ENCODE data around the gene ACOT7. TPM values are rescaled to one million over a fixed set of nuclear protein-coding genes. Genes with fewer than 3 reads are reported as not detected.

The ACOT7 gene
- total and polyA plus RNA-seq, 10 donors: 10.6 to 31.5 (median 20.3) TPM

DNA sequence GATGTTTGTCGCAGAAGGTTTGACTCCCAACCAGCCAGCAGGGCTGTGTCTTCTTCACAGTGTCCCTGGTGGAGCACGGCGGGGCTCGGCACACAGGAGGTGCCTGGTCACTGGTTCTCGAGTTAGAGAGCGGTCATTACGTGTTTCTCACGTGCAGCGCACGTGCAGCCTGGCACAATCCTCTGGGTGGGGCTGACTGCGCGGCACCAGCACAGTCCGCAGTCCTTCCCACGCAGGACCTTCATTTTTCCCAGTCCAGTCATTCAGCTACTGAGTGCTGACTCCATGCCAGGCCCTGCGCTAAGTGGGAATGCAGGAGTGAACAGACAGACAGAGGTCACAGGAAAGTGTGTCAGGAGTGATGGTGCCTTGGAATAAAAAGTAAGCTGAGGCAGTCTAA, 86.5 kb downstream of the ACOT7 start:
- Histone ChIP-seq H3K4me1 (no peaks in the 10 kb centered on the region), H3K9me3 (peaks cover 0 to 6% (median 0%) of the 10 kb centered on the region in 8 donors), H3K4me3 (no peak overlapping the region), H3K36me3 (no peaks in the 10 kb centered on the region), H3K27me3 (replicated peaks in 1 of 7) (no peaks in the 10 kb centered on the region), H3K27ac (no peak overlapping the region)
- WGBS, 5 donors: 94 to 98% (median 96%) methylated on average over 15 of the region's 15 CpGs
- intact Hi-C loops (cut with DNase I; ENCODE audit: low total_unique reads): no loop called here
- DNase-seq: no peak
- TF ChIP-seq, protein P1, sequence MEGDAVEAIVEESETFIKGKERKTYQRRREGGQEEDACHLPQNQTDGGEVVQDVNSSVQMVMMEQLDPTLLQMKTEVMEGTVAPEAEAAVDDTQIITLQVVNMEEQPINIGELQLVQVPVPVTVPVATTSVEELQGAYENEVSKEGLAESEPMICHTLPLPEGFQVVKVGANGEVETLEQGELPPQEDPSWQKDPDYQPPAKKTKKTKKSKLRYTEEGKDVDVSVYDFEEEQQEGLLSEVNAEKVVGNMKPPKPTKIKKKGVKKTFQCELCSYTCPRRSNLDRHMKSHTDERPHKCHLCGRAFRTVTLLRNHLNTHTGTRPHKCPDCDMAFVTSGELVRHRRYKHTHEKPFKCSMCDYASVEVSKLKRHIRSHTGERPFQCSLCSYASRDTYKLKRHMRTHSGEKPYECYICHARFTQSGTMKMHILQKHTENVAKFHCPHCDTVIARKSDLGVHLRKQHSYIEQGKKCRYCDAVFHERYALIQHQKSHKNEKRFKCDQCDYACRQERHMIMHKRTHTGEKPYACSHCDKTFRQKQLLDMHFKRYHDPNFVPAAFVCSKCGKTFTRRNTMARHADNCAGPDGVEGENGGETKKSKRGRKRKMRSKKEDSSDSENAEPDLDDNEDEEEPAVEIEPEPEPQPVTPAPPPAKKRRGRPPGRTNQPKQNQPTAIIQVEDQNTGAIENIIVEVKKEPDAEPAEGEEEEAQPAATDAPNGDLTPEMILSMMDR (IDR thresholded peaks at IDR 0.05 in 8 of 11, conservative IDR thresholded peaks at IDR 0.05 in 3 of 11): no peak
- TF ChIP-seq POLR2AphosphoS5 (IDR thresholded peaks at IDR 0.05): no peak
- no peak for TF ChIP-seq POLR2A (IDR thresholded peaks at IDR 0.05)

DNA sequence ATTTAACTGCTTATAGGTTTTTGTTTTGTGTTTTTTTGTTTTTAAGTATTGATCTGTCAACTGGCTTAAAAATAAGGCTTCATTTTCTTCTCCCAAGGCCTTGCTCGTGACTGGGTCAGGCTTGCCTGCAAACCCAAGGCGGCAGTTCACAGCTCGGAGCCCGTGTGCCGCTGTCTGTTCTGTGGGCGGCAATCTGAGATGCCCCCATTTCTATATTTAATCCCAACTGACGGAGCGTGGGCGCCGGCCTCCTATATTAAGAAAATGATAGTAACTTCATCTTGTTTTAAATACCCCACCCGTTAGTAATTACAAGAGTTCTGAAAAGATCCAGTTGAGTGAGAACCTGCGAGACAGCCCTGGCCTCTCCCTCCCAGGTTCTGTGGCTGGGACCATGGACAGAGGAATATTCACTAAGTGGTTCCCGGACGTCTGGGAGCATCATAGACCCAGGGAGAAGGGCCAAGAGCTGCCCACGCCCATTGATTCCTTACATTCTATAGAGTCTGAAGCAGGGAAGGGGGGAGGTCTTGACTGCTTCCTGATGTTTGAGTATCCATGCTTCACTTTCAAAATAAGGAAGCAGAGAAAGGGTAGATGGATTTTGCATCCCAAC, 90.1 kb downstream of the ACOT7 start:
- DNase-seq: no peak
- Histone ChIP-seq H3K4me1 (no peaks in the 10 kb centered on the region), H3K9me3 (peaks cover 0 to 6% (median 0%) of the 10 kb centered on the region in 8 donors), H3K4me3 (no peak overlapping the region), H3K27ac (no peak overlapping the region), H3K27me3 (replicated peaks in 1 of 7) (no peaks in the 10 kb centered on the region), H3K36me3 (no peaks in the 10 kb centered on the region)
- 87 to 96% (median 91%) methylated on average over 13 to 15 of the region's 15 CpGs for WGBS, 5 donors
- intact Hi-C loops (cut with DNase I; ENCODE audit: low total_unique reads): no loop called here
- TF ChIP-seq POLR2A (IDR thresholded peaks at IDR 0.05) (no peak), POLR2AphosphoS5 (IDR thresholded peaks at IDR 0.05) (no peak)
- TF ChIP-seq, protein P1 (IDR thresholded peaks at IDR 0.05 in 8 of 11, conservative IDR thresholded peaks at IDR 0.05 in 3 of 11): no peak

DNA sequence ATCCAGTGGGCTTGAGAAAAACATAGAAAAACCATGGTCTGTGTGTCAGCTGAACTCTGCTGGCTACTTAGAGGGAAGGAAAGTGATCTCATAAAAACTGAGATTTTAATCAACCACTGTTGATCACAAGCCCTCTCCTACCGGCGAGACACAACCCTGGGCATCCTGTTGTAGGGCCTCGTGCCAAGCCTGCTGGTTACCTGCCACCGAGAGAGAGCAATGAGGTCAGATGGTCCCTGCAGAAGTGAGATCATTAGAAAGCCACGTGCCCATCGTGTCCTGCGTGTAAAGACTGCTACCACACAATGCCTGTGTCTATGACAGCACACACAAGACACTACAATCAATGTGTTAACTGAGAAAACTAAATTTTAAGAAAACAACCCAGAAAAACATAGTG, 91.0 kb downstream of the ACOT7 start:
- WGBS, 5 donors: 72 to 90% (median 86%) methylated on average over 7 of the region's 7 CpGs
- DNase-seq: no peak
- Histone ChIP-seq H3K27ac (no peak overlapping the region), H3K9me3 (peaks cover 0 to 2% (median 0%) of the 10 kb centered on the region in 8 donors), H3K36me3 (no peaks in the 10 kb centered on the region), H3K27me3 (replicated peaks in 1 of 7) (no peaks in the 10 kb centered on the region), H3K4me3 (no peak overlapping the region), H3K4me1 (no peaks in the 10 kb centered on the region)
- TF ChIP-seq POLR2AphosphoS5 (IDR thresholded peaks at IDR 0.05): no peak
- no peak for TF ChIP-seq POLR2A (IDR thresholded peaks at IDR 0.05)
- TF ChIP-seq, protein P1 (IDR thresholded peaks at IDR 0.05 in 8 of 11, conservative IDR thresholded peaks at IDR 0.05 in 3 of 11): no peak
- intact Hi-C loops (cut with DNase I; ENCODE audit: low total_unique reads): no loop called here

DNA sequence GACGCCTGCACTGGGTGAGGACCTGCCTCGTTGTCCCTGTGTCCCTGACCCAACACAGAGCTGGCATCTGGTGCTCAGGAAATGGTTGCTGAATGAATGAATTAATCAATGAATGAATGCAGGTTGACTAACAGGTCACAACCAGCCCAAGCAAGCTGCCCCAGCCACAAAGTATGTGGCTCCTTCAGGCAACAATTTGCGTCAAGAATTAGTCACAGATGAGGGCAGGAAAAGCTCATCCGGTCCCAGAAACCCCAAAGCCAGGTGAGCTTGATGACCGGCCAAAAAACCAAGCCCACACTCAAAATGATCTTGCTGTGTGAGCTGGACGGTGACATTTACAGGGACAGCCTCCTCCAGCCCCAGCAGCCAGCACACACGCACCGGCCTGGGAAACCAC, 92.0 kb downstream of the ACOT7 start:
- Histone ChIP-seq H3K27ac (no peak overlapping the region), H3K9me3 (no peaks in the 10 kb centered on the region), H3K4me3 (no peak overlapping the region), H3K4me1 (no peaks in the 10 kb centered on the region), H3K36me3 (no peaks in the 10 kb centered on the region), H3K27me3 (replicated peaks in 1 of 7) (no peaks in the 10 kb centered on the region)
- intact Hi-C loops (cut with DNase I; ENCODE audit: low total_unique reads): no loop called here
- 91 to 97% (median 92%) methylated on average over 6 to 8 of the region's 8 CpGs for WGBS, 5 donors
- DNase-seq: no peak
- TF ChIP-seq, protein P1 (IDR thresholded peaks at IDR 0.05 in 8 of 11, conservative IDR thresholded peaks at IDR 0.05 in 3 of 11): no peak
- TF ChIP-seq POLR2A (IDR thresholded peaks at IDR 0.05) (no peak), POLR2AphosphoS5 (IDR thresholded peaks at IDR 0.05) (no peak)
